Panc1 (cell line): Measurements from ENCODE around the gene C9orf153. TPM values are rescaled to one million over a fixed set of nuclear protein-coding genes. Genes with fewer than 3 reads are reported as not detected.

Experiments used
- ATAC-seq: fragments of 200-7000 bp; cut with Tn5 transposase; 2 replicates; pipeline ENCODE4 v1.9.1; 2020; ENCODE audit warnings: mild to moderate bottlenecking, moderate library complexity
- BruUV-seq: library from RNA; stranded (reverse); fragments of 400-500 nt; replicated peaks from 2 replicates; lab custom pipeline; 2021; lab: Mats Ljungman, UMichigan
- CTCF ChIA-PET: fragments of 300-600 bp; sonication (Branson Sonifier 250); formaldehyde crosslinking; loops from one replicate; lab custom pipeline; 2022; ENCODE audit warnings: antibody characterized with exemption; lab: Charles Lee
- POLR2A ChIA-PET: fragments of 300-600 bp; sonication (Branson Sonifier 250); formaldehyde crosslinking; loops from one replicate; lab custom pipeline; 2022; ENCODE audit warnings: antibody characterized with exemption; lab: Charles Lee
- DNase-seq: peaks from one replicate; pipeline ENCODE4 v3.0.0-alpha.2; 2010; ENCODE audit warnings: low read depth, low spot score
- H3K27ac ChIP-seq: 2 replicates; pipeline ENCODE4 v1.5.1; 2011; ENCODE audit warnings: mild to moderate bottlenecking, low read length, inconsistent platforms
- H3K27me3 ChIP-seq: fragments of 200-500 bp; sonication (Bioruptor generic); 2 replicates; pipeline ENCODE4 v1.6.0; 2014; ENCODE audit warnings: low read length, inconsistent platforms; ENCODE audit not compliant: control insufficient read depth, insufficient read depth
- H3K36me3 ChIP-seq: fragments of 200-500 bp; sonication (Bioruptor generic); 2 replicates; pipeline ENCODE4 v1.5.1; 2014; ENCODE audit warnings: inconsistent platforms, mild to moderate bottlenecking, low read length, moderate library complexity; ENCODE audit not compliant: control insufficient read depth, insufficient read depth
- H3K4me1 ChIP-seq: 2 replicates; pipeline ENCODE4 v1.5.1; 2011; ENCODE audit warnings: inconsistent platforms, mild to moderate bottlenecking, low read length, moderate library complexity; ENCODE audit not compliant: control insufficient read depth, insufficient read depth
- H3K4me3 ChIP-seq, 2 experiments: 2 replicates each; pipeline ENCODE4 v1.5.1; 2011 to 2012; ENCODE audit warnings: low read depth in 2 of 2, low read length in 2 of 2, mild to moderate bottlenecking in 2 of 2, inconsistent platforms in 1 of 2, moderate library complexity in 1 of 2
- H3K9me3 ChIP-seq: fragments of 200-500 bp; sonication (Bioruptor generic); 2 replicates; pipeline ENCODE4 v1.5.1; 2014; ENCODE audit warnings: low read depth, mild to moderate bottlenecking, inconsistent platforms, low read length, moderate library complexity; ENCODE audit not compliant: control insufficient read depth, insufficient read depth
- POLR2AphosphoS5 ChIP-seq: IDR thresholded peaks from 2 replicates; pipeline ENCODE4 v1.6.1; 2012; ENCODE audit warnings: mild to moderate bottlenecking, low read depth, low read length, moderate library complexity
- REST ChIP-seq, 2 experiments: IDR thresholded peaks; 2 replicates each; pipeline ENCODE4 v1.6.1; 2011 to 2012; ENCODE audit warnings: low read depth in 2 of 2, control low read depth in 1 of 2, low read length in 1 of 2, mild to moderate bottlenecking in 1 of 2, moderate library complexity in 1 of 2; ENCODE audit not compliant: insufficient read depth in 1 of 2
- SIN3A ChIP-seq: IDR thresholded peaks from 2 replicates; pipeline ENCODE4 v1.6.1; 2012; ENCODE audit warnings: low read depth, mild to moderate bottlenecking, low read length, moderate library complexity, borderline replicate concordance; ENCODE audit not compliant: insufficient read depth
- TCF7L2 ChIP-seq: IDR thresholded peaks from 2 replicates; pipeline ENCODE4 v1.6.1; 2011; ENCODE audit warnings: mild to moderate bottlenecking, low read depth, low read length, inconsistent platforms
- in situ Hi-C: cut with HindIII; loops from 2 replicates; pipeline ENCODE4 v1.10.0; 2016; ENCODE audit warnings: low sequenced_read_pairs, low pct_unique_long_range_greater_than_20kb
- intact Hi-C: fragments of 100-400 bp; cut with micrococcal nuclease; formaldehyde crosslinking; loops from one replicate; pipeline ENCODE4 v1.10.0; 2022; ENCODE audit not compliant: unreplicated experiment
- total RNA-seq: library from RNA; stranded (reverse); gene quantifications from one replicate; pipeline ENCODE4 v1.2.1, GENCODE V29; 2021; ENCODE audit not compliant: unreplicated experiment
- TF ChIP-seq, protein P1 (sequence below): fragments of 450-650 bp; IDR thresholded peaks from 2 replicates; pipeline ENCODE4 v1.5.1; 2017; ENCODE audit warnings: mild to moderate bottlenecking

The C9orf153 gene
- total RNA-seq, 1 experiment from 2014 or later = not detected

GRCh38 chr9:86282077-86282978 is 22.9 kb upstream of the C9orf153 start, which contains the start of gene ISCA1:
TSS of gene ISCA1 (minus strand) at chr9:86282538. CDS start at chr9:86282458, 80 bp downstream.
- ChIA-PET CTCF (interaction anchor here (0.7 kb wide), 1 partner anchor 465 kb away, joined by 4 read pairs; no protein-coding TSS in a partner anchor), POLR2A (no interaction called here)
- intact Hi-C loops (no loop called here), in situ Hi-C loops (no loop called here)
- no peaks in the 10 kb centered on the region for H3K9me3 ChIP-seq
- TF ChIP-seq REST (IDR thresholded peaks at IDR 0.05; ENCODE audit: insufficient read depth in 1 of 2, low read depth in 2 of 2, low read length in 1 of 2) (no peak), TCF7L2 (no peak), POLR2AphosphoS5 (peak; percentile 71), SIN3A (peak; percentile 30; the same call in 1 of the 2 replicates)
- TF ChIP-seq, protein P1, sequence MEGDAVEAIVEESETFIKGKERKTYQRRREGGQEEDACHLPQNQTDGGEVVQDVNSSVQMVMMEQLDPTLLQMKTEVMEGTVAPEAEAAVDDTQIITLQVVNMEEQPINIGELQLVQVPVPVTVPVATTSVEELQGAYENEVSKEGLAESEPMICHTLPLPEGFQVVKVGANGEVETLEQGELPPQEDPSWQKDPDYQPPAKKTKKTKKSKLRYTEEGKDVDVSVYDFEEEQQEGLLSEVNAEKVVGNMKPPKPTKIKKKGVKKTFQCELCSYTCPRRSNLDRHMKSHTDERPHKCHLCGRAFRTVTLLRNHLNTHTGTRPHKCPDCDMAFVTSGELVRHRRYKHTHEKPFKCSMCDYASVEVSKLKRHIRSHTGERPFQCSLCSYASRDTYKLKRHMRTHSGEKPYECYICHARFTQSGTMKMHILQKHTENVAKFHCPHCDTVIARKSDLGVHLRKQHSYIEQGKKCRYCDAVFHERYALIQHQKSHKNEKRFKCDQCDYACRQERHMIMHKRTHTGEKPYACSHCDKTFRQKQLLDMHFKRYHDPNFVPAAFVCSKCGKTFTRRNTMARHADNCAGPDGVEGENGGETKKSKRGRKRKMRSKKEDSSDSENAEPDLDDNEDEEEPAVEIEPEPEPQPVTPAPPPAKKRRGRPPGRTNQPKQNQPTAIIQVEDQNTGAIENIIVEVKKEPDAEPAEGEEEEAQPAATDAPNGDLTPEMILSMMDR = no peak
- no peaks in the 10 kb centered on the region for H3K27me3 ChIP-seq
- peaks cover 2% of the 10 kb centered on the region for H3K36me3 ChIP-seq
- peaks cover 4% of the 10 kb centered on the region; the same call in 1 of the 2 replicates for H3K4me1 ChIP-seq
- ATAC-seq (peak; percentile 97), DNase-seq (no peak)
- H3K4me3 ChIP-seq = peak within 1 kb of the TSS; percentile 78 to 92
- peak within 1 kb of the TSS; percentile 87 for H3K27ac ChIP-seq
- BruUV-seq = no TSS peak

DNA sequence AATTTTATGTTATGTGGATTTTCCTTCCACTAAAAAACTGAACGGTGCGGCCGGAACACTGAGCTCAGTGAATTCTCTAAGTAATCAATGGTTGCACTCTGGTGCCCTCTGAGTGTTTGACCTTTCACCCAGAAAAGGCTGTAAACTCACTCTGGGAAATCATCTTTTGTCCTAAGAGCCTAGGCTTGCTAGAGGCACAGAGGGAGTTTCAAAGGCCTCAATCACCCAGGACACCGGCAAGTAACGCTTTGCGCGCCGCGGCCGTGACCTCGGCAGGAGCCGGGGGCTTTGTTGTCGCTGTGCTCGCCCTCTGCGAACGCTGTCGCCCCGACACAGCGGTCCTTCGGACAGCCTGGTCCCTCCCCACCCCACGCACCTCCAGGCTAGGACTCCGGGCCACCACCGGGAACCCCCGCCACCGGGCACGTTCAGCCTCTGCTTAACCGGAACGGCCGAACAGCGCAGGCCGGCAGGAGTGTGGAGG is 22.2 kb upstream of the C9orf153 start:
- ChIA-PET POLR2A (no interaction called here), CTCF (no interaction called here)
- no peak for DNase-seq
- Histone ChIP-seq H3K36me3 (peaks cover 2% of the 10 kb centered on the region), H3K4me3 (peak overlapping the region; percentile 78 to 92), H3K4me1 (peaks cover 4% of the 10 kb centered on the region; the same call in 1 of the 2 replicates), H3K9me3 (no peaks in the 10 kb centered on the region), H3K27me3 (no peaks in the 10 kb centered on the region), H3K27ac (peak overlapping the region; percentile 87)
- ATAC-seq = peak; percentile 60
- TF ChIP-seq REST (IDR thresholded peaks at IDR 0.05; ENCODE audit: insufficient read depth in 1 of 2, low read depth in 2 of 2, low read length in 1 of 2) = no peak
- no peak for TF ChIP-seq SIN3A
- TF ChIP-seq TCF7L2 = no peak
- TF ChIP-seq, protein P1 = no peak
- TF ChIP-seq POLR2AphosphoS5 = no peak
- intact Hi-C loops (loop anchor here (2.0 kb wide), 1 partner anchor 15 kb away; no protein-coding TSS in a partner anchor), in situ Hi-C loops (no loop called here)
- no TSS peak for BruUV-seq
